Measurements from ENCODE around the gene SBF2.

Gene SBF2

DNA sequence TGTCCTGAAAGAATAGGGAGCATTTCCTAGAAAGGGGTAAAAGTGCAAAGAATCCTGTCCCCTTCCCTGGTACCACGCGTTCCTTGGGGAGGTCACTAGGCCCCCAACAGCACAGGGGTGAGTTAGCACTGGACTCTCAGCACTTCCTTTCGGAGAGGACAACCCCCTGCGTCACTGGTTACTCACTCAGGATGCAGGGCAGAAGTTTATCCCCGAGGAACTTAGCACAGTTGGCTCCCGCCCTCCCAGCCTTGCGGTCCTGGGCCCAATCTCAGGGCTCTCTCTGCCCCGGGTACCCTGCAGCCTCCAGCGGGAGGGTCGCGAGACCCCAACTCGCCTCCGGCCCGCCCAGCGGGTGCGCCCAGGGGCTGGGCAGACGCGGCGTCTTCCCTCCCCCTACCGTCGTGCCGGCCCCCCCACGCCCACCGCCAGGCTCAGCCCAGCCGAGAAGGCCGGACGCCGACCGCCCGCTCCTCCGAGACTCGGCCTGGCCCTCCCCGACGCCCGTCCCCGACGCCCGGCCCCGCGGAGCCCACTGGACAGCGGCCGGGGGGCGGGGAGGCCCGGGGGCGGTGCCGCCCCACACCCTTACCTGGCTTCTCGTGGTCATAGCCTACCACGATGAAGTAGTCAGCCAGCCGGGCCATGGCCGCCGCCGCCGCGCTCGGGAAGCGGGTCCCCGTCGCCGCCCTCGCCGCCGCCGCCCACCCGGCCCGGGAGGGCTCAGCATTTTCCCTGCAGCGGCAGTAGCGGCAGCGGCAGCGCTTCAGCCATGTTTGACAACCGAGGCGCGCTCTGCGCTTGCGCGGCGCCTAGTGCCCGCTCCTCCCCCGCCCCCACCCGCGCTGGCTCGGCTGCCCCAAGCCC is at the start of gene SBF2:
Gene SBF2 (minus strand): TSS at position 797 of the 867 bp plus-strand sequence. CDS start 150 bp downstream, at position 647.
- DNase-seq (ENCODE audit: low read depth) = peak; percentile 81
- TF ChIP-seq, protein P1, sequence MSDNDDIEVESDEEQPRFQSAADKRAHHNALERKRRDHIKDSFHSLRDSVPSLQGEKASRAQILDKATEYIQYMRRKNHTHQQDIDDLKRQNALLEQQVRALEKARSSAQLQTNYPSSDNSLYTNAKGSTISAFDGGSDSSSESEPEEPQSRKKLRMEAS (IDR thresholded peaks at IDR 0.05; ENCODE audit: low read depth, low read length) = no peak
- no peak for TF ChIP-seq POLR2A (IDR thresholded peaks at IDR 0.05; ENCODE audit: extremely low read depth, insufficient read length)
- TF ChIP-seq MYC (IDR thresholded peaks at IDR 0.05; ENCODE audit: low read depth, low read length) = no peak
- TF ChIP-seq, protein P2, sequence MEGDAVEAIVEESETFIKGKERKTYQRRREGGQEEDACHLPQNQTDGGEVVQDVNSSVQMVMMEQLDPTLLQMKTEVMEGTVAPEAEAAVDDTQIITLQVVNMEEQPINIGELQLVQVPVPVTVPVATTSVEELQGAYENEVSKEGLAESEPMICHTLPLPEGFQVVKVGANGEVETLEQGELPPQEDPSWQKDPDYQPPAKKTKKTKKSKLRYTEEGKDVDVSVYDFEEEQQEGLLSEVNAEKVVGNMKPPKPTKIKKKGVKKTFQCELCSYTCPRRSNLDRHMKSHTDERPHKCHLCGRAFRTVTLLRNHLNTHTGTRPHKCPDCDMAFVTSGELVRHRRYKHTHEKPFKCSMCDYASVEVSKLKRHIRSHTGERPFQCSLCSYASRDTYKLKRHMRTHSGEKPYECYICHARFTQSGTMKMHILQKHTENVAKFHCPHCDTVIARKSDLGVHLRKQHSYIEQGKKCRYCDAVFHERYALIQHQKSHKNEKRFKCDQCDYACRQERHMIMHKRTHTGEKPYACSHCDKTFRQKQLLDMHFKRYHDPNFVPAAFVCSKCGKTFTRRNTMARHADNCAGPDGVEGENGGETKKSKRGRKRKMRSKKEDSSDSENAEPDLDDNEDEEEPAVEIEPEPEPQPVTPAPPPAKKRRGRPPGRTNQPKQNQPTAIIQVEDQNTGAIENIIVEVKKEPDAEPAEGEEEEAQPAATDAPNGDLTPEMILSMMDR (IDR thresholded peaks at IDR 0.05; ENCODE audit: low read depth, low read length) = no peak
- H3K4me3 ChIP-seq (ENCODE audit: low read depth, low read length) = peak within 1 kb of the TSS; percentile 67

DNA sequence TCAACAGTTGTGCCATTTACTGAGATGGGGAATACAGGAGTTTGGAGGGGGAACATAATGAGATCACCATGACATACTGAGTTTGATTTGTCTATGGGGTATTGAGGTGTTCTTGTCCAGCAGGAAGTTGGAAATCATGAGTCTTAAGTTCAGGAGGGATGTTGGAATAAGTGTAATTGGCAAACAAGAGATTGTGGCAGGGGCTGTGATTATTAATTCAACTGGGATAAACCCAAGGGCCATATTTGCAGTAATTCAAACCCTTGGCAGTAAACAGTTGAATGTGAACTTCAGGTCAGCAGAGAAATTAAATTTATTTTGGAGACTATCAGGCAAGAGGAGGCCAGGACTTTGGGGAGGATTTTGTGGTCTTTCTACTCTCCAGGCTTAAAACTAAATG is 44.3 kb upstream of the SBF2 start:
- H3K4me3 ChIP-seq (ENCODE audit: low read depth, low read length) = no peak overlapping the region
- TF ChIP-seq POLR2A (IDR thresholded peaks at IDR 0.05; ENCODE audit: extremely low read depth, insufficient read length) (no peak), MYC (IDR thresholded peaks at IDR 0.05; ENCODE audit: low read depth, low read length) (no peak)
- TF ChIP-seq, protein P2 (IDR thresholded peaks at IDR 0.05; ENCODE audit: low read depth, low read length) = no peak
- TF ChIP-seq, protein P1 (IDR thresholded peaks at IDR 0.05; ENCODE audit: low read depth, low read length) = no peak
- DNase-seq (ENCODE audit: low read depth) = no peak

DNA sequence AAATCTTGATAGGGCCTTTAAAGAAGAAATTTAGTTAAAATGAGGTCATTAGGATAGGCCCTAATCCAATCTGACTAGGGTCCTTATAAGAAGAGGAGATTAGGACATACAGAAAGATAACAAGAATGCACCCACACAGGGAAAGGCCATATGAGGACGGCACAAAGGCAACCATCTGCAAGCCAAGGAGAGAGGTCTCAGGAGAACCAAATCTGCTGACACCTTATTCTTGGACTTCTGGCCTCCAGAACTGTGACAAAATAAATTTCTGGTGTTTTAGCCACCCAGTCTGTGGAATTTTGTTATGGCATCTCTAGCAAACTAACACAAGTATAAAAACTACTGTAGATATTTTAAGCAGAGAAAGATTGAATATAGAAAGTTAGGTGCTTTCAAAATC is 39.5 kb upstream of the SBF2 start:
- DNase-seq (ENCODE audit: low read depth) = no peak
- TF ChIP-seq POLR2A (IDR thresholded peaks at IDR 0.05; ENCODE audit: extremely low read depth, insufficient read length) = no peak
- no peak for TF ChIP-seq MYC (IDR thresholded peaks at IDR 0.05; ENCODE audit: low read depth, low read length)
- TF ChIP-seq, protein P2 (IDR thresholded peaks at IDR 0.05; ENCODE audit: low read depth, low read length) = no peak
- TF ChIP-seq, protein P1 (IDR thresholded peaks at IDR 0.05; ENCODE audit: low read depth, low read length) = no peak
- no peak overlapping the region for H3K4me3 ChIP-seq (ENCODE audit: low read depth, low read length)

DNA sequence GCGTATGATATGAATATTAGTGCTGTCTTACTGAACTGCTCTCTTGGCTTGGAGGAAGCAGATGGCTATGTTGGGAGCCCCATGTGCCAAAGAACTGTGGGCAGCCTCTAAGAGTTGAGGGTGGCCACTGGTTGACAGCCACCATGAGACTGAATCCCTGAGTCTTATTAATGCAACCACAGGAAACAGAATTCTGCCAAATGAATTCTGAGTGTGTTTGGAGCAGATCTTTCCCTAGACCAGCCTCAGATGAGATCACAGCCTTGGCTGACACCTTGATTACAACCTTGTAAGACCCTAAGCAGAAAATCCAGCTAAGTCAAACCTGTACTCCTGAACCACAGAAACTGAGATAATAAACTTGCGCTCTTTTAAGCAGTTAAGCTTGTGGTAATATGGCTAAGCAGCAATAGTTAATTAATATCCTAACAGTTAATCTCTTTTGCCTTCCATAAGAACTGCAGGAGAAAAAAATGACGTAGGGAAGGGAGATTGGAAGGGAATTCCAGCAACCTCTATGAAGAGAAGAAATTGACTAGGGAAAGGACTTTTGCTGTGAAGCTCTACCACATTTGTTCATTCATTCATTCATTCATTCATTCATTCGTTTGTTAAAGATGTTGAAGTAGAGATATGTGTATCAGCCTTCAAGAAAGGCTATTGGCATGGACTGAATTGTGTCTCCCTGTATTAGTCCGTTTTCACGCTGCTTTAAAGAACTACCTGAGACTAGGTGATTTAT is 37.7 kb upstream of the SBF2 start:
- TF ChIP-seq, protein P1 (IDR thresholded peaks at IDR 0.05; ENCODE audit: low read depth, low read length) = no peak
- TF ChIP-seq MYC (IDR thresholded peaks at IDR 0.05; ENCODE audit: low read depth, low read length) = no peak
- TF ChIP-seq, protein P2 (IDR thresholded peaks at IDR 0.05; ENCODE audit: low read depth, low read length) = no peak
- TF ChIP-seq POLR2A (IDR thresholded peaks at IDR 0.05; ENCODE audit: extremely low read depth, insufficient read length) = no peak
- no peak overlapping the region for H3K4me3 ChIP-seq (ENCODE audit: low read depth, low read length)
- no peak for DNase-seq (ENCODE audit: low read depth)

DNA sequence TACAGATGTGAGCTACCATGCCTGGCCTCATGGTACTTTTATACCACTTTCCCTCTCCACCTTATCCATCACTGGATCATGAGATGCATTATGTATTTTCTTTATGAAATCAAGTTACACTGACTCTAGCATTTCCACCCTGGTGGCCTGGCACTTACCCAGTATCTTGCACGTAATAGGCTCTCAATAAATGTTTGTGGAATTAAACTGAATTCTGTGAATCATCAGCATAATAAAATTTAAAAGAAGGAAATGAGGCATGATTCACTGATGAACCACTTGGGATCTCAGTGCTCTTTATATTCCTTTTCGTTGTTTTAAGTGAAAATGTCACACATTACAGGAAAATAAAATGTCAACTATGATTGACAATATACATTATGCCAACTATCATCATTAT is 35.9 kb upstream of the SBF2 start:
- H3K4me3 ChIP-seq (ENCODE audit: low read depth, low read length) = no peak overlapping the region
- DNase-seq (ENCODE audit: low read depth) = no peak
- TF ChIP-seq, protein P1 (IDR thresholded peaks at IDR 0.05; ENCODE audit: low read depth, low read length) = no peak
- no peak for TF ChIP-seq POLR2A (IDR thresholded peaks at IDR 0.05; ENCODE audit: extremely low read depth, insufficient read length)
- TF ChIP-seq, protein P2 (IDR thresholded peaks at IDR 0.05; ENCODE audit: low read depth, low read length) = no peak
- no peak for TF ChIP-seq MYC (IDR thresholded peaks at IDR 0.05; ENCODE audit: low read depth, low read length)
